GM18526 (cell line): ENCODE results near the gene GARS1.
A peak's percentile ranks its signal among the peaks of the same experiment; 100 is the strongest.

Source experiments
- POLR2A ChIP-seq: IDR thresholded peaks from 3 replicates; pipeline ENCODE4 v1.6.1; 2011; ENCODE audit not compliant: insufficient read length; ENCODE audit errors: extremely low read depth

GARS1 gene

GRCh38 chr7:30594540-30595435 is at the start of gene GARS1:
GARS1 (plus strand) TSS chr7:30594878; CDS start chr7:30594922, 44 bp downstream.
- TF ChIP-seq POLR2A: peak; percentile 96

- no peak for TF ChIP-seq POLR2A
Measured at GRCh38 chr7:30545791-30546555, 48.7 kb upstream of the GARS1 start.

- TF ChIP-seq POLR2A: no peak
Measured at GRCh38 chr7:30546596-30546995, 48.1 kb upstream of the GARS1 start.

GRCh38 chr7:30548845-30549244 is 45.8 kb upstream of the GARS1 start:
- no peak for TF ChIP-seq POLR2A

GRCh38 chr7:30549931-30550493 is 44.7 kb upstream of the GARS1 start:
- no peak for TF ChIP-seq POLR2A

GRCh38 chr7:30552330-30552729 is 42.3 kb upstream of the GARS1 start:
- no peak for TF ChIP-seq POLR2A

- TF ChIP-seq POLR2A: no peak
Measured at GRCh38 chr7:30553141-30553540, 41.5 kb upstream of the GARS1 start.

- no peak for TF ChIP-seq POLR2A
Measured at GRCh38 chr7:30553546-30553945, 41.1 kb upstream of the GARS1 start.

- TF ChIP-seq POLR2A: no peak
Measured at GRCh38 chr7:30555525-30555924, 39.2 kb upstream of the GARS1 start.

GRCh38 chr7:30556840-30557239 is 37.8 kb upstream of the GARS1 start:
- no peak for TF ChIP-seq POLR2A

- no peak for TF ChIP-seq POLR2A
Measured at GRCh38 chr7:30557245-30557644, 37.4 kb upstream of the GARS1 start.

GRCh38 chr7:30559611-30560010 is 35.1 kb upstream of the GARS1 start:
- no peak for TF ChIP-seq POLR2A

- no peak for TF ChIP-seq POLR2A
Measured at GRCh38 chr7:30561389-30561788, 33.3 kb upstream of the GARS1 start.

- TF ChIP-seq POLR2A: no peak
Measured at GRCh38 chr7:30562498-30562897, 32.2 kb upstream of the GARS1 start.

GRCh38 chr7:30562909-30563308 is 31.8 kb upstream of the GARS1 start:
- TF ChIP-seq POLR2A: no peak

GRCh38 chr7:30563326-30563942 is 31.2 kb upstream of the GARS1 start:
- TF ChIP-seq POLR2A: no peak
